Measurements from ENCODE around the gene GID8. TPM values are rescaled to one million over a fixed set of nuclear protein-coding genes. Genes with fewer than 3 reads are reported as not detected.

The GID8 gene
- total and polyA plus RNA-seq, 2 of the 13 experiments (the other 11 are each of a cell fraction or from before 2014, with no cell fraction given): 39.6 to 59.8 TPM

DNA sequence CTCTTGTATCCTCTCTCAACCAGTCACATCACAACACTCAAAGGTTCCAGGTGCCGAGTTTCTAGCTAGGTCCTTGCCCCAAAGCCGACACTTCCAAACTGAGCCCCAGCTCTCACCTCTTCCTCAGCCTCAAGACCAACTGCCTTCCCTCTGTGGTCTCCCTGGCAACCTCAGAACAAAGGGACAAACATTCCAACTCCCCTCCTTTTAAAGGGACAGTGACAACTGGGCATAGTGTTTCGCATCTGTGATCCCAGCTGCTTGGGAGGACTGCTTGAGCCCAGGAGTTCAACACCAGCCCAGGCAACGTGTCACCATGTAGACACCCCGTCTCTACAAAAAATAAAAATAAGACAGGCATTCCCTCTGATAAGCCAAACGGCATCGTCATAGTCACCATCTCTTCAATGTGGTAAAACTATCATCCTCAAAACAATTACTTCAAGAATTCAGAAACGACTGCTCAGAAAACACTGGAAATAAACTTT is 22.9 kb upstream of the GID8 start (continued):
- TF ChIP-seq, protein P1, sequence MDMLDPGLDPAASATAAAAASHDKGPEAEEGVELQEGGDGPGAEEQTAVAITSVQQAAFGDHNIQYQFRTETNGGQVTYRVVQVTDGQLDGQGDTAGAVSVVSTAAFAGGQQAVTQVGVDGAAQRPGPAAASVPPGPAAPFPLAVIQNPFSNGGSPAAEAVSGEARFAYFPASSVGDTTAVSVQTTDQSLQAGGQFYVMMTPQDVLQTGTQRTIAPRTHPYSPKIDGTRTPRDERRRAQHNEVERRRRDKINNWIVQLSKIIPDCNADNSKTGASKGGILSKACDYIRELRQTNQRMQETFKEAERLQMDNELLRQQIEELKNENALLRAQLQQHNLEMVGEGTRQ (IDR thresholded peaks at IDR 0.05; ENCODE audit: low read depth, low read length): no peak
- TF ChIP-seq, protein P1 (CRISPR knock-in tag; IDR thresholded peaks at IDR 0.05; ENCODE audit: borderline replicate concordance): no peak
- TF ChIP-seq GLI4 (CRISPR knock-in tag; IDR thresholded peaks at IDR 0.05; ENCODE audit: borderline replicate concordance) (no peak), RAD21 (CRISPR knock-in tag; IDR thresholded peaks at IDR 0.05) (no peak; the same call in 1 of the 2 replicates), SMAD3 (CRISPR knock-in tag; IDR thresholded peaks at IDR 0.05) (no peak), FLYWCH1 (CRISPR knock-in tag; IDR thresholded peaks at IDR 0.05) (no peak), ZFP36 (IDR thresholded peaks at IDR 0.05; ENCODE audit: borderline replicate concordance, low read depth, low read length, partially characterized antibody) (no peak), ZNF251 (CRISPR knock-in tag; IDR thresholded peaks at IDR 0.05) (no peak), KDM4B (CRISPR knock-in tag; IDR thresholded peaks at IDR 0.05) (no peak), ZSCAN29 (CRISPR knock-in tag; conservative IDR thresholded peaks at IDR 0.05) (no peak), YEATS2 (CRISPR knock-in tag; IDR thresholded peaks at IDR 0.05; ENCODE audit: borderline replicate concordance) (no peak), DR1 (CRISPR knock-in tag; IDR thresholded peaks at IDR 0.05) (no peak), ZNF772 (CRISPR knock-in tag; IDR thresholded peaks at IDR 0.05) (no peak), SSRP1 (CRISPR knock-in tag; IDR thresholded peaks at IDR 0.05) (peak; percentile 63; the same call in 1 of the 2 replicates), ZNF326 (CRISPR knock-in tag; IDR thresholded peaks at IDR 0.05; ENCODE audit: borderline replicate concordance) (no peak), FOXC1 (CRISPR knock-in tag; IDR thresholded peaks at IDR 0.05; ENCODE audit: borderline replicate concordance) (no peak)
- TF ChIP-seq, protein P2, sequence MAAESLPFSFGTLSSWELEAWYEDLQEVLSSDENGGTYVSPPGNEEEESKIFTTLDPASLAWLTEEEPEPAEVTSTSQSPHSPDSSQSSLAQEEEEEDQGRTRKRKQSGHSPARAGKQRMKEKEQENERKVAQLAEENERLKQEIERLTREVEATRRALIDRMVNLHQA (CRISPR knock-in tag; IDR thresholded peaks at IDR 0.05): no peak
- TF ChIP-seq, protein P3, sequence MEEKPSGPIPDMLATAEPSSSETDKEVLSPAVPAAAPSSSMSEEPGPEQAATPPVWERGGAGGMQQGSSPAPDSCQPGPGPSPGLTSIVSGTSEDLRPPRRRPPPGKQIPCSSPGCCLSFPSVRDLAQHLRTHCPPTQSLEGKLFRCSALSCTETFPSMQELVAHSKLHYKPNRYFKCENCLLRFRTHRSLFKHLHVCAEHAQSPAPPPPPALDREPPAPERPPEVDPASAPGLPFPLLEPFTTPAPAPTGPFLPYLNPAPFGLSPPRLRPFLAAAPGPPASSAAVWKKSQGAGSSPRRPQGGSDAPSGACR (CRISPR knock-in tag; IDR thresholded peaks at IDR 0.05): no peak
- TF ChIP-seq, protein P4, sequence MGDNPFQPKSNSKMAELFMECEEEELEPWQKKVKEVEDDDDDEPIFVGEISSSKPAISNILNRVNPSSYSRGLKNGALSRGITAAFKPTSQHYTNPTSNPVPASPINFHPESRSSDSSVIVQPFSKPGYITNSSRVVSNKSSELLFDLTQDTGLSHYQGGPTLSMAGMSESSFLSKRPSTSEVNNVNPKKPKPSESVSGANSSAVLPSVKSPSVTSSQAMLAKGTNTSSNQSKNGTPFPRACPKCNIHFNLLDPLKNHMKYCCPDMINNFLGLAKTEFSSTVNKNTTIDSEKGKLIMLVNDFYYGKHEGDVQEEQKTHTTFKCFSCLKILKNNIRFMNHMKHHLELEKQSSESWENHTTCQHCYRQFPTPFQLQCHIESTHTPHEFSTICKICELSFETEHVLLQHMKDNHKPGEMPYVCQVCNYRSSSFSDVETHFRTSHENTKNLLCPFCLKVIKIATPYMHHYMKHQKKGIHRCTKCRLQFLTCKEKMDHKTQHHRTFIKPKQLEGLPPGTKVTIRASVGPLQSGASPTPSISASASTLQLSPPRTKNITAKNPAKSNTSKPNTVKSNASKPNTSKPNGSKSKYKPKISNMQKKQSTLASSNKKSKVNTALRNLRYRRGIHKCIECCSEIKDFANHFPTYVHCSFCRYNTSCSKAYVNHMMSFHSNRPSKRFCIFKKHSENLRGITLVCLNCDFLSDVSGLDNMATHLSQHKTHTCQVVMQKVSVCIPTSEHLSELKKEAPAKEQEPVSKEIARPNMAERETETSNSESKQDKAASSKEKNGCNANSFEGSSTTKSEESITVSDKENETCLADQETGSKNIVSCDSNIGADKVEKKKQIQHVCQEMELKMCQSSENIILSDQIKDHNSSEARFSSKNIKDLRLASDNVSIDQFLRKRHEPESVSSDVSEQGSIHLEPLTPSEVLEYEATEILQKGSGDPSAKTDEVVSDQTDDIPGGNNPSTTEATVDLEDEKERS (CRISPR knock-in tag; IDR thresholded peaks at IDR 0.05): no peak
- TF ChIP-seq, protein P5, sequence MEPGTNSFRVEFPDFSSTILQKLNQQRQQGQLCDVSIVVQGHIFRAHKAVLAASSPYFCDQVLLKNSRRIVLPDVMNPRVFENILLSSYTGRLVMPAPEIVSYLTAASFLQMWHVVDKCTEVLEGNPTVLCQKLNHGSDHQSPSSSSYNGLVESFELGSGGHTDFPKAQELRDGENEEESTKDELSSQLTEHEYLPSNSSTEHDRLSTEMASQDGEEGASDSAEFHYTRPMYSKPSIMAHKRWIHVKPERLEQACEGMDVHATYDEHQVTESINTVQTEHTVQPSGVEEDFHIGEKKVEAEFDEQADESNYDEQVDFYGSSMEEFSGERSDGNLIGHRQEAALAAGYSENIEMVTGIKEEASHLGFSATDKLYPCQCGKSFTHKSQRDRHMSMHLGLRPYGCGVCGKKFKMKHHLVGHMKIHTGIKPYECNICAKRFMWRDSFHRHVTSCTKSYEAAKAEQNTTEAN (CRISPR knock-in tag; conservative IDR thresholded peaks at IDR 0.05): no peak
- TF ChIP-seq, protein P6, sequence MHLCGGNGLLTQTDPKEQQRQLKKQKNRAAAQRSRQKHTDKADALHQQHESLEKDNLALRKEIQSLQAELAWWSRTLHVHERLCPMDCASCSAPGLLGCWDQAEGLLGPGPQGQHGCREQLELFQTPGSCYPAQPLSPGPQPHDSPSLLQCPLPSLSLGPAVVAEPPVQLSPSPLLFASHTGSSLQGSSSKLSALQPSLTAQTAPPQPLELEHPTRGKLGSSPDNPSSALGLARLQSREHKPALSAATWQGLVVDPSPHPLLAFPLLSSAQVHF (CRISPR knock-in tag; IDR thresholded peaks at IDR 0.05): no peak
